Glutamatergic neuron (in vitro differentiated cells): ENCODE results near the gene APOM. TPM values are rescaled to one million over a fixed set of nuclear protein-coding genes. Genes with fewer than 3 reads are reported as not detected.

Experiments used
- DNase-seq: peaks from one replicate; pipeline ENCODE4 v3.0.0; 2022
- H3K27ac Mint-ChIP-seq: one replicate; pipeline ENCODE4 v1.8.0; 2020; ENCODE audit warnings: mild to moderate bottlenecking, mixed read lengths, inconsistent platforms; ENCODE audit not compliant: unreplicated experiment
- H3K27me3 Mint-ChIP-seq: one replicate; pipeline ENCODE4 v1.8.0; 2020; ENCODE audit warnings: mild to moderate bottlenecking, moderate library complexity, mixed read lengths, inconsistent platforms; ENCODE audit not compliant: unreplicated experiment
- H3K36me3 Mint-ChIP-seq: one replicate; pipeline ENCODE4 v1.8.0; 2020; ENCODE audit warnings: mild to moderate bottlenecking, mixed read lengths, inconsistent platforms; ENCODE audit not compliant: unreplicated experiment
- H3K4me1 Mint-ChIP-seq: one replicate; pipeline ENCODE4 v1.8.0; 2020; ENCODE audit warnings: mild to moderate bottlenecking, low read depth, mixed read lengths, inconsistent platforms; ENCODE audit not compliant: unreplicated experiment
- H3K4me3 Mint-ChIP-seq: one replicate; pipeline ENCODE4 v1.8.0; 2020; ENCODE audit warnings: mild to moderate bottlenecking, mixed read lengths, inconsistent platforms; ENCODE audit not compliant: unreplicated experiment
- H3K9me3 Mint-ChIP-seq: one replicate; pipeline ENCODE4 v1.8.0; 2020; ENCODE audit warnings: mild to moderate bottlenecking, moderate library complexity, mixed read lengths, inconsistent platforms; ENCODE audit not compliant: unreplicated experiment
- CTCF ChIP-seq: fragments of 200-600 bp; sonication (generic); IDR thresholded peaks from one replicate; pipeline ENCODE4 v1.5.0; 2021; ENCODE audit not compliant: partially characterized antibody, unreplicated experiment
- total RNA-seq: library from RNA; stranded (reverse); fragmentation: NEBNext Ultra II Directional; extraction: Animal tissue kit (Norgen Biotek cat#: 25700); gene quantifications from one replicate; pipeline ENCODE4 v1.2.1, GENCODE V29; 2021; ENCODE audit not compliant: unreplicated experiment

The APOM gene
- total RNA-seq, 1 donor from 2014 or later = 1.5 TPM

- Mint-ChIP-seq H3K27me3 (peaks cover 3% of the 10 kb centered on the region), H3K27ac (peak overlapping the region; percentile 34), H3K4me1 (peaks cover 6% of the 10 kb centered on the region), H3K36me3 (no peaks in the 10 kb centered on the region), H3K4me3 (no peak overlapping the region), H3K9me3 (peaks cover 8% of the 10 kb centered on the region)
- no peak for DNase-seq
- TF ChIP-seq CTCF = no peak
Observed at GRCh38 chr6:31645325-31645724, 10.4 kb upstream of the APOM start.

- H3K27ac Mint-ChIP-seq = peak overlapping the region; percentile 99
- H3K4me3 Mint-ChIP-seq = peak overlapping the region; percentile 93
- H3K4me1 Mint-ChIP-seq = peaks cover 15% of the 10 kb centered on the region
- H3K9me3 Mint-ChIP-seq = peaks cover 15% of the 10 kb centered on the region
- peaks cover 4% of the 10 kb centered on the region for H3K36me3 Mint-ChIP-seq
- H3K27me3 Mint-ChIP-seq = peaks cover 17% of the 10 kb centered on the region
- DNase-seq = peak; percentile 80
- no peak for TF ChIP-seq CTCF
Observed at GRCh38 chr6:31651602-31652191, 4.0 kb upstream of the APOM start.

GRCh38 chr6:31652925-31653724 lies 2.6 kb upstream of the APOM start:
- no peak for TF ChIP-seq CTCF
- Mint-ChIP-seq H3K36me3 (peaks cover 4% of the 10 kb centered on the region), H3K4me1 (peaks cover 16% of the 10 kb centered on the region), H3K4me3 (peak overlapping the region; percentile 93), H3K9me3 (peaks cover 15% of the 10 kb centered on the region), H3K27ac (peak overlapping the region; percentile 99), H3K27me3 (peaks cover 20% of the 10 kb centered on the region)
- DNase-seq = peak; percentile 78

GRCh38 chr6:31654574-31655348 lies 933 bp upstream of the APOM start:
- Mint-ChIP-seq H3K4me1 (peaks cover 20% of the 10 kb centered on the region), H3K4me3 (peak overlapping the region; percentile 38), H3K27ac (no peak overlapping the region), H3K9me3 (peaks cover 14% of the 10 kb centered on the region), H3K36me3 (peaks cover 4% of the 10 kb centered on the region), H3K27me3 (peaks cover 23% of the 10 kb centered on the region)
- no peak for DNase-seq
- no peak for TF ChIP-seq CTCF
